Adrenal gland (tissue), 12 donors: ENCODE measurements around the gene C1QBP. TPM values are rescaled to one million over a fixed set of nuclear protein-coding genes. Genes with fewer than 3 reads are reported as not detected.

Experiments used
- DNase-seq, 7 donors: peaks; one replicate each; pipeline ENCODE4 v3.0.0-alpha.2; 2019 to 2020
- H3K27ac ChIP-seq, 5 donors: fragments of 200-600 bp; sonication (generic) in 4 of 5; 1 replicate in 3 of 5; 2 replicates in 2 of 5; pipeline versions ENCODE4 v1.5.1 to v1.8.0; 2016 to 2020; ENCODE audit warnings: mild to moderate bottlenecking in 1 of 5
- H3K27me3 ChIP-seq: fragments of 200-600 bp; 2 replicates; pipeline ENCODE4 v1.8.0; 2021
- H3K36me3 ChIP-seq, 2 donors: fragments of 200-600 bp; replicated peaks in 1 of 2; 1 replicate in 1 of 2; 2 replicates in 1 of 2; pipeline versions ENCODE4 v1.5.1 to v1.8.0; 2018 to 2022
- H3K4me1 ChIP-seq, 2 donors: fragments of 200-600 bp; replicated peaks in 1 of 2; 1 replicate in 1 of 2; 2 replicates in 1 of 2; pipeline versions ENCODE4 v1.5.1 to v1.8.0; 2018 to 2021
- H3K4me3 ChIP-seq, 4 donors: fragments of 200-600 bp; sonication (generic) in 3 of 4; one replicate each; pipeline ENCODE4 v1.5.1; 2016 to 2018
- H3K9me3 ChIP-seq, 3 donors: fragments of 200-600 bp; sonication (generic) in 1 of 3; replicated peaks in 1 of 3; 1 replicate in 2 of 3; 2 replicates in 1 of 3; pipeline versions ENCODE4 v1.5.1 to v1.8.0; 2016 to 2021
- CTCF ChIP-seq, 6 experiments: fragments of 450-650 bp in 4 of 6; fragments of 200-600 bp in 2 of 6; sonication (generic) in 1 of 6; IDR thresholded peaks; 1 replicate in 5 of 6; 2 replicates in 1 of 6; pipeline versions ENCODE4 v1.5.1 to v1.8.0; 2016 to 2021; ENCODE audit warnings: antibody characterized with exemption in 6 of 6, mild to moderate bottlenecking in 2 of 6, moderate library complexity in 1 of 6
- POLR2A ChIP-seq, 2 donors: fragments of 450-650 bp; IDR thresholded peaks; one replicate each; pipeline ENCODE4 v1.6.1; 2017; ENCODE audit warnings: antibody characterized with exemption in 2 of 2, mild to moderate bottlenecking in 2 of 2, moderate library complexity in 1 of 2
- whole genome bisulfite sequencing, 4 donors: extraction: QIAGEN DNeasy Blood & Tissue Kit in 2 of 4; methylation state at CpG; one replicate each; pipeline versions ENCODE4 v1.1.5 to v1.1.7; 2013 to 2017; 5-methylcytosine and 5-hydroxymethylcytosine counted together
- intact Hi-C, 2 donors: fragments of 100-400 bp; cut with DNase I; formaldehyde crosslinking; loops; one replicate each; pipeline versions ENCODE4 v1.14.1 to v1.15.0; 2022 to 2023
- polyA plus RNA-seq, 3 donors: library from polyadenylated mRNA; stranded (reverse); fragments of 200-250 nt in 2 of 3; fragments of 350-450 nt in 1 of 3; fragmentation: Illumina TruSeq in 1 of 3; extraction: RNeasy Lipid Tissue Mini Kit (QIAGEN cat#74804) in 1 of 3; gene quantifications; one replicate each; pipeline ENCODE4 v1.2.3, GENCODE V29; 2013 to 2014
- total RNA-seq, 9 donors: library from RNA; depleted of rRNA in 4 of 9; stranded (reverse); fragments of >200 nt in 4 of 9; fragments of 120-200 nt in 1 of 9; fragmentation: NEBNext Ultra II Directional in 1 of 9; extraction: Animal tissue kit (Norgen Biotek cat#: 25700) in 1 of 9; gene quantifications; one replicate each; pipeline versions ENCODE4 v1.1.0 to v1.2.4, GENCODE V29; 2013 to 2023
- donor health status: healthy with polysubstance abuse.
- donor health status: Bipolar disorder and iron deficiency.
- donor health status: DM: yes; HTN: yes; CAD: no.
- donor health status: DM: no; HTN: no; CAD: no.
- donor health status: DM: no; HTN: no; CAD: no.
- donor health status: DM: yes; HTN: yes; CAD: no.

C1QBP gene
- total and polyA plus RNA-seq, 12 donors: 53.5 to 420 (median 172) TPM

- Histone ChIP-seq H3K36me3 (peaks cover 0 to 4% of the 10 kb centered on the region in 2 donors), H3K27me3 (no peaks in the 10 kb centered on the region), H3K4me1 (peaks cover 7 to 21% of the 10 kb centered on the region in 2 donors), H3K27ac (no peak overlapping the region), H3K4me3 (no peak overlapping the region), H3K9me3 (no peaks in the 10 kb centered on the region)
- no peak for DNase-seq
- WGBS, 4 donors: 90 to 92% (median 92%) methylated on average over 4 of the region's 4 CpGs
- TF ChIP-seq CTCF (IDR thresholded peaks at IDR 0.05): no peak
- TF ChIP-seq POLR2A (IDR thresholded peaks at IDR 0.05): no peak
- intact Hi-C loops: no loop called here
These were observed 27.3 kb upstream of the C1QBP start for GRCh38 chr17:5466295-5466694.

DNA sequence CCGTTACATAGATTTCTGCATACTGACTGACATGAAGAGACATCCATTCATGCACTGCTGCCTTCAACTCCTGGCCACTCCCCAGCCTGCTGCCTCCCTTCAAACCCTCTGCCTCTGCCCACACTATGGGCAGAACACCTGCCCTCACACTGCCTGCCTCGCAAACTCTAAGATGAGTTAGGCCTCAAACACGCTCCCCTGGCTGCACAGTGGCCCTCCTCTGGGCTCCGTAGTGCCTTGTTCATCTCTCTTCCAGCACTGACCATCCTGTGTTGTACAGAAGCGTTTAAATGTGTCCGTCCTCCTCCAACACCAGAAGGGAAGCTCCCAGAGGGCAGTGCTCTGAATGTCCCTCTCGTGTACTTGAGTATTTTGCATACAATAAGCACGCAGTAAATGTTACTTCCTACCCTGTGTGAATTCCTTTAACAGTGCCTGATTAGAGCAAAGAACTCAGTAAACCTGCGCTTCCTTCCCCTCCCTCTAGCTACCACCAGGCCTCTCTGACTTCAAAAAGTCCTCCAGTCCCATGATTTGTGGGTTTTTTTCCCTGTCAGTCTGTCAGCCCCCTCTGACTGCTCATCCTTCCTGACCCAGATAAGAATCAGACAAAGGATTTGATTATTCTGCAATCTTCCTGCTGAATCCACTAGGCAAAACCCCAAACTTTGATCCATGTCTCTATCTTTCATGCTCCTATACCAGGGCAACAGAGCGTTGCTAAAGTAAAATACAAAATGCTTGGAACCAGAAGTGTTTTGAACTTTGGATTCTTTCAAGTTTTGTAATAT is 26.0 kb upstream of the C1QBP start:
- peaks cover 0 to 16% of the 10 kb centered on the region in 2 donors for H3K36me3 ChIP-seq
- no peak overlapping the region for H3K27ac ChIP-seq
- no peak for DNase-seq
- no peak overlapping the region for H3K4me3 ChIP-seq
- intact Hi-C loops: no loop called here
- no peaks in the 10 kb centered on the region for H3K9me3 ChIP-seq
- H3K4me1 ChIP-seq: peaks cover 7 to 21% of the 10 kb centered on the region in 2 donors
- no peaks in the 10 kb centered on the region for H3K27me3 ChIP-seq
- WGBS, 4 donors: 83 to 90% (median 87%) methylated on average over 10 of the region's 10 CpGs
- TF ChIP-seq CTCF (IDR thresholded peaks at IDR 0.05) (no peak), POLR2A (IDR thresholded peaks at IDR 0.05) (no peak)

- no peak for TF ChIP-seq POLR2A (IDR thresholded peaks at IDR 0.05)
- no peak for TF ChIP-seq CTCF (IDR thresholded peaks at IDR 0.05)
- H3K4me1 ChIP-seq: no peaks in the 10 kb centered on the region
- H3K36me3 ChIP-seq: peaks cover 0 to 65% of the 10 kb centered on the region in 2 donors
- no peaks in the 10 kb centered on the region for H3K27me3 ChIP-seq
- DNase-seq: no peak
- 82 to 93% (median 87%) methylated on average over 8 of the region's 8 CpGs for whole genome bisulfite sequencing, 4 donors
- no peaks in the 10 kb centered on the region for H3K9me3 ChIP-seq
- intact Hi-C loops: no loop called here
- H3K27ac ChIP-seq: no peak overlapping the region
- H3K4me3 ChIP-seq: no peak overlapping the region
These were observed 7.8 kb upstream of the C1QBP start for GRCh38 chr17:5446786-5447185.

GRCh38 chr17:5444209-5444608 is 5.3 kb upstream of the C1QBP start:
- Histone ChIP-seq H3K36me3 (peaks cover 0 to 49% of the 10 kb centered on the region in 2 donors), H3K27ac (no peak overlapping the region), H3K4me1 (peaks cover 0 to 5% of the 10 kb centered on the region in 2 donors), H3K9me3 (no peaks in the 10 kb centered on the region), H3K27me3 (no peaks in the 10 kb centered on the region), H3K4me3 (no peak overlapping the region)
- intact Hi-C loops: no loop called here
- 94 to 98% (median 94%) methylated on average over 15 to 22 of the region's 22 CpGs for WGBS, 4 donors
- DNase-seq: no peak
- TF ChIP-seq CTCF (IDR thresholded peaks at IDR 0.05): no peak
